Measurements from ENCODE around the gene MYO5A.

- TF ChIP-seq ZNF121 (CRISPR knock-in tag; IDR thresholded peaks at IDR 0.05) (no peak), EMX1 (CRISPR knock-in tag; IDR thresholded peaks at IDR 0.05) (no peak), CTCF (IDR thresholded peaks at IDR 0.05) (no peak), GABPB1 (CRISPR knock-in tag; IDR thresholded peaks at IDR 0.05) (no peak), ZNF138 (CRISPR knock-in tag; conservative IDR thresholded peaks at IDR 0.05) (no peak)
These were observed 5.0 kb downstream of the MYO5A start for GRCh38 chr15:52523647-52524046.
